Stimulated activated naive B cell treated with anti-CD40 and anti-IgM and Interleukin-4, amounts not matched to agents 10 μg/mL and 1 μg/mL and 100 μg/mL, for 72 hours (primary cell): ENCODE measurements around the gene HSPBAP1.
A peak's percentile ranks its signal among the peaks of the same experiment; 100 is the strongest.

Experiments used
- ATAC-seq, 2 donors: fragments of 150-1000 bp; cut with Tn5 transposase; replicated peaks; 2 replicates each; pipeline ENCODE4 v1.10.0; 2021; ENCODE audit warnings: moderate library complexity in 1 of 2
- DNase-seq: peaks from one replicate; pipeline ENCODE4 v3.0.0; 2021
- H3K27ac Mint-ChIP-seq: one replicate; pipeline ENCODE4 v1.8.0; 2022; ENCODE audit warnings: mild to moderate bottlenecking, mixed read lengths
- H3K27me3 Mint-ChIP-seq, 2 donors: one replicate each; pipeline ENCODE4 v1.8.0; 2022; ENCODE audit warnings: mixed read lengths in 2 of 2
- H3K36me3 Mint-ChIP-seq, 2 donors: one replicate each; pipeline ENCODE4 v1.8.0; 2022; ENCODE audit warnings: mixed read lengths in 2 of 2, mild to moderate bottlenecking in 1 of 2
- H3K4me1 Mint-ChIP-seq, 2 donors: one replicate each; pipeline ENCODE4 v1.8.0; 2022; ENCODE audit warnings: mixed read lengths in 2 of 2, mild to moderate bottlenecking in 1 of 2
- H3K4me3 Mint-ChIP-seq, 2 donors: one replicate each; pipeline ENCODE4 v1.8.0; 2022; ENCODE audit warnings: mild to moderate bottlenecking in 2 of 2, mixed read lengths in 2 of 2, moderate library complexity in 1 of 2
- H3K9me3 Mint-ChIP-seq, 2 donors: one replicate each; pipeline ENCODE4 v1.8.0; 2022; ENCODE audit warnings: mixed read lengths in 2 of 2, mild to moderate bottlenecking in 1 of 2

Gene HSPBAP1

GRCh38 chr3:122797291-122797690 is 3.7 kb upstream of the HSPBAP1 start:
- no peaks in the 10 kb centered on the region for H3K27me3 Mint-ChIP-seq

GRCh38 chr3:122795674-122796195 is 2.1 kb upstream of the HSPBAP1 start:
- no peaks in the 10 kb centered on the region for H3K9me3 Mint-ChIP-seq
- DNase-seq (no peak), ATAC-seq (no peak)
- H3K27me3 Mint-ChIP-seq, result no peaks in the 10 kb centered on the region
- H3K27ac Mint-ChIP-seq, result no peak overlapping the region
- H3K4me1 Mint-ChIP-seq, result peaks cover 15 to 20% of the 10 kb centered on the region in 2 donors
- no peaks in the 10 kb centered on the region for H3K36me3 Mint-ChIP-seq
- peak overlapping the region; percentile 84 to 88 for H3K4me3 Mint-ChIP-seq

More at GRCh38 chr3:122797291-122797690, 3.7 kb upstream of the HSPBAP1 start:
- no peak for DNase-seq
- no peak overlapping the region for H3K4me3 Mint-ChIP-seq
- peaks cover 15 to 20% of the 10 kb centered on the region in 2 donors for H3K4me1 Mint-ChIP-seq
- no peaks in the 10 kb centered on the region for H3K9me3 Mint-ChIP-seq
- peaks cover 0 to 4% of the 10 kb centered on the region in 2 donors for H3K36me3 Mint-ChIP-seq
- H3K27ac Mint-ChIP-seq, result no peak overlapping the region
- ATAC-seq, result no peak

GRCh38 chr3:122794779-122795673 is 1.4 kb upstream of the HSPBAP1 start, which contains the start of gene SLC49A4:
Gene SLC49A4, plus strand, starts transcription at chr3:122795069. Its CDS starts 124 bp downstream, at chr3:122795193.
- Mint-ChIP-seq H3K4me3 (peak within 1 kb of the TSS; percentile 88 to 97), H3K36me3 (no peaks in the 10 kb centered on the region), H3K27ac (peak within 1 kb of the TSS; percentile 96), H3K4me1 (peaks cover 15 to 20% of the 10 kb centered on the region in 2 donors), H3K27me3 (no peaks in the 10 kb centered on the region), H3K9me3 (no peaks in the 10 kb centered on the region)
- ATAC-seq (peak; percentile 74 to 81), DNase-seq (peak; percentile 78)

GRCh38 chr3:122794483-122794778 is 800 bp upstream of the HSPBAP1 start:
- Mint-ChIP-seq H3K4me1 (peaks cover 15 to 20% of the 10 kb centered on the region in 2 donors), H3K27me3 (no peaks in the 10 kb centered on the region), H3K27ac (peak overlapping the region; percentile 96), H3K9me3 (no peaks in the 10 kb centered on the region), H3K4me3 (peak overlapping the region; percentile 88 to 97), H3K36me3 (no peaks in the 10 kb centered on the region)
- ATAC-seq, result no peak
- DNase-seq, result no peak

- Mint-ChIP-seq H3K27ac (no peak overlapping the region), H3K9me3 (no peaks in the 10 kb centered on the region), H3K27me3 (no peaks in the 10 kb centered on the region), H3K36me3 (peaks cover 4 to 12% of the 10 kb centered on the region in 2 donors), H3K4me1 (peaks cover 0 to 9% of the 10 kb centered on the region in 2 donors), H3K4me3 (no peak overlapping the region)
- ATAC-seq (no peak), DNase-seq (no peak)
Observed at GRCh38 chr3:122789585-122790273, 3.9 kb downstream of the HSPBAP1 start.

GRCh38 chr3:122787872-122788271 is 5.8 kb downstream of the HSPBAP1 start:
- ATAC-seq (no peak), DNase-seq (no peak)
- Mint-ChIP-seq H3K4me3 (no peak overlapping the region), H3K27me3 (no peaks in the 10 kb centered on the region), H3K4me1 (peaks cover 0 to 7% of the 10 kb centered on the region in 2 donors), H3K36me3 (peaks cover 4 to 12% of the 10 kb centered on the region in 2 donors), H3K27ac (no peak overlapping the region), H3K9me3 (no peaks in the 10 kb centered on the region)

- H3K36me3 Mint-ChIP-seq, result peaks cover 7 to 18% of the 10 kb centered on the region in 2 donors
- no peak overlapping the region for H3K4me3 Mint-ChIP-seq
- DNase-seq (no peak), ATAC-seq (no peak)
- H3K27me3 Mint-ChIP-seq, result no peaks in the 10 kb centered on the region
- H3K4me1 Mint-ChIP-seq, result peaks cover 0 to 6% of the 10 kb centered on the region in 2 donors
- H3K9me3 Mint-ChIP-seq, result no peaks in the 10 kb centered on the region
- H3K27ac Mint-ChIP-seq, result no peak overlapping the region
Observed at GRCh38 chr3:122786066-122786465, 7.6 kb downstream of the HSPBAP1 start.

- ATAC-seq (no peak), DNase-seq (no peak)
- H3K27ac Mint-ChIP-seq, result no peak overlapping the region
- no peaks in the 10 kb centered on the region for H3K27me3 Mint-ChIP-seq
- peaks cover 0 to 6% of the 10 kb centered on the region in 2 donors for H3K4me1 Mint-ChIP-seq
- H3K36me3 Mint-ChIP-seq, result peaks cover 8 to 18% of the 10 kb centered on the region in 2 donors
- H3K9me3 Mint-ChIP-seq, result no peaks in the 10 kb centered on the region
- H3K4me3 Mint-ChIP-seq, result no peak overlapping the region
Observed at GRCh38 chr3:122785231-122785630, 8.4 kb downstream of the HSPBAP1 start.

- no peak for ATAC-seq
- H3K4me1 Mint-ChIP-seq, result peaks cover 0 to 6% of the 10 kb centered on the region in 2 donors
- no peak overlapping the region for H3K27ac Mint-ChIP-seq
- H3K36me3 Mint-ChIP-seq, result peaks cover 8 to 18% of the 10 kb centered on the region in 2 donors
- no peaks in the 10 kb centered on the region for H3K27me3 Mint-ChIP-seq
- no peak overlapping the region for H3K4me3 Mint-ChIP-seq
- DNase-seq, result no peak
- no peaks in the 10 kb centered on the region for H3K9me3 Mint-ChIP-seq
Observed at GRCh38 chr3:122784436-122784835, 9.2 kb downstream of the HSPBAP1 start.

GRCh38 chr3:122782804-122783203 is 10.8 kb downstream of the HSPBAP1 start:
- Mint-ChIP-seq H3K4me3 (no peak overlapping the region), H3K36me3 (peaks cover 8 to 18% of the 10 kb centered on the region in 2 donors), H3K4me1 (peaks cover 0 to 5% of the 10 kb centered on the region in 2 donors), H3K27me3 (no peaks in the 10 kb centered on the region), H3K9me3 (no peaks in the 10 kb centered on the region), H3K27ac (no peak overlapping the region)
- no peak for DNase-seq
- ATAC-seq, result no peak

GRCh38 chr3:122777563-122777962 is 16.1 kb downstream of the HSPBAP1 start:
- no peaks in the 10 kb centered on the region for H3K9me3 Mint-ChIP-seq
- H3K36me3 Mint-ChIP-seq, result peaks cover 3 to 16% of the 10 kb centered on the region in 2 donors
- no peaks in the 10 kb centered on the region for H3K27me3 Mint-ChIP-seq
- H3K27ac Mint-ChIP-seq, result no peak overlapping the region
- peaks cover 7 to 14% of the 10 kb centered on the region in 2 donors for H3K4me1 Mint-ChIP-seq
- no peak for ATAC-seq
- DNase-seq, result no peak
- H3K4me3 Mint-ChIP-seq, result no peak overlapping the region

GRCh38 chr3:122776675-122777468 is 16.8 kb downstream of the HSPBAP1 start:
- no peak for ATAC-seq
- Mint-ChIP-seq H3K27ac (no peak overlapping the region), H3K36me3 (peaks cover 3 to 16% of the 10 kb centered on the region in 2 donors), H3K27me3 (no peaks in the 10 kb centered on the region), H3K4me1 (peaks cover 7 to 14% of the 10 kb centered on the region in 2 donors), H3K4me3 (no peak overlapping the region), H3K9me3 (no peaks in the 10 kb centered on the region)
- no peak for DNase-seq

- H3K4me1 Mint-ChIP-seq, result peaks cover 7 to 14% of the 10 kb centered on the region in 2 donors
- H3K9me3 Mint-ChIP-seq, result no peaks in the 10 kb centered on the region
- H3K36me3 Mint-ChIP-seq, result peaks cover 5 to 14% of the 10 kb centered on the region in 2 donors
- ATAC-seq (peak; percentile 24 to 47), DNase-seq (no peak)
- H3K27ac Mint-ChIP-seq, result peak overlapping the region; percentile 72
- peak overlapping the region in 1 of 2 donors; percentile 5 for H3K4me3 Mint-ChIP-seq
- no peaks in the 10 kb centered on the region for H3K27me3 Mint-ChIP-seq
Observed at GRCh38 chr3:122774564-122774963, 19.1 kb downstream of the HSPBAP1 start.
